GM12872 (cell line): ENCODE results near the gene GRIK4.

Experiments used
- TF ChIP-seq, protein P1 (sequence below): IDR thresholded peaks from 3 replicates; pipeline ENCODE4 v1.5.1; 2011; ENCODE audit warnings: low read depth, mild to moderate bottlenecking, low read length, moderate library complexity; ENCODE audit not compliant: insufficient read depth

The GRIK4 gene

DNA sequence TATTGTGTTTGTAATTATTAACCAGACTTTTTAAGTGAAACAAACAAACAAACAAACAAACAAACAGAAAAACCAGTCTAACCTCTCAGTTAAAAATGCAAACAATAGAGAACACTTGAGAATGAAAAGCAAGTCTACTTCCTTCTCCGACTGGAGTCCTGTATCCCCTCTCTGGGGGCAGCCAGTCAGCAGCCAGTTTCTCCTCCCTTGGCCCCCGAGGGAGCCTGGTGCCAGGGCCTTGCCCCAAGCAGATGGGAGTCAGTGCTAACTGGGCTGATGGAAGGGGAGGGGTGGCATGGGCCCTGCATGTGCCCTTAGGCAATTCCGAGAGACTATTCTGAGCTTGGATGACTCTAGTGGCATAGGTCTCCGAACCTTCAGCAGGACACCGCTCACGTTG is 137.2 kb downstream of the GRIK4 start:
- TF ChIP-seq, protein P1, sequence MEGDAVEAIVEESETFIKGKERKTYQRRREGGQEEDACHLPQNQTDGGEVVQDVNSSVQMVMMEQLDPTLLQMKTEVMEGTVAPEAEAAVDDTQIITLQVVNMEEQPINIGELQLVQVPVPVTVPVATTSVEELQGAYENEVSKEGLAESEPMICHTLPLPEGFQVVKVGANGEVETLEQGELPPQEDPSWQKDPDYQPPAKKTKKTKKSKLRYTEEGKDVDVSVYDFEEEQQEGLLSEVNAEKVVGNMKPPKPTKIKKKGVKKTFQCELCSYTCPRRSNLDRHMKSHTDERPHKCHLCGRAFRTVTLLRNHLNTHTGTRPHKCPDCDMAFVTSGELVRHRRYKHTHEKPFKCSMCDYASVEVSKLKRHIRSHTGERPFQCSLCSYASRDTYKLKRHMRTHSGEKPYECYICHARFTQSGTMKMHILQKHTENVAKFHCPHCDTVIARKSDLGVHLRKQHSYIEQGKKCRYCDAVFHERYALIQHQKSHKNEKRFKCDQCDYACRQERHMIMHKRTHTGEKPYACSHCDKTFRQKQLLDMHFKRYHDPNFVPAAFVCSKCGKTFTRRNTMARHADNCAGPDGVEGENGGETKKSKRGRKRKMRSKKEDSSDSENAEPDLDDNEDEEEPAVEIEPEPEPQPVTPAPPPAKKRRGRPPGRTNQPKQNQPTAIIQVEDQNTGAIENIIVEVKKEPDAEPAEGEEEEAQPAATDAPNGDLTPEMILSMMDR: no peak

DNA sequence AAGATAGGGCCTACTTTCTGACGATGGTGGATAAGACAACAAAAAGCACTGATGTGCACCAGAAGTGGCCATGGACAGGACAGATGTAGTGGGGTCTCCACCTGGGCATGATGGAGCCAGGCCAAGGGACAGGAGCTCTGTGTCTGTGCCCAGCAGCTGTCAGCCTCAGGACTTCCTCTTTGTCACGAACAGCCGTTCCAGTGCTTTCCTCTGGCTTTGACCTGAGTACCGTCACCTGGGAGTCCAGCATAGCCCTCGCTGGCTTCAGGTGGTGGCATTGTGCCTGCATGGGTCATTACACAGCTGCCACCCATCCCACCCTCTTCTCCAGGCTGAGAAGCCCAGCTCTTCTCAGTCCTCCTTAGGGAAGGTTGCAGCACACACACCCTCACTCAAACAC is 137.8 kb downstream of the GRIK4 start:
- TF ChIP-seq, protein P1: no peak

DNA sequence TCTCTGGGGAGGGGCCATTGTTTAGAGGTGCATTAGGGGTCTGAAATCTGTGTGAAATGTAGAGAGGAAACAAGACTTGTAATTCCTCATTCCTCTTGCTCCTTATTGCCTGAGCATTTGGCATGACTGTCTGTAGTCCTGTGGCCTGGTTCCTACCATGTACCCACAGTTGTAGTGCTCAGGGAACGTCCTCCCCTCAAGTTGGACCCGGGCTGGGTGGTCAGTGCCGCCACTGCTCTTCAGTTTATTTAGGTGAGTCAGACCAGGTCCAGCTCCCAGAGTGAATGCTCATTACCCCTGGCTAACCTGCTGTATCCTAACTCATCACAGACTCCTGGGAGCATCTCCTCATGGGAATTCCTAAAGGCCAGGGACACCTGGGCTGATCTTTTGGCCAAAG is 139.8 kb downstream of the GRIK4 start:
- TF ChIP-seq, protein P1: no peak

DNA sequence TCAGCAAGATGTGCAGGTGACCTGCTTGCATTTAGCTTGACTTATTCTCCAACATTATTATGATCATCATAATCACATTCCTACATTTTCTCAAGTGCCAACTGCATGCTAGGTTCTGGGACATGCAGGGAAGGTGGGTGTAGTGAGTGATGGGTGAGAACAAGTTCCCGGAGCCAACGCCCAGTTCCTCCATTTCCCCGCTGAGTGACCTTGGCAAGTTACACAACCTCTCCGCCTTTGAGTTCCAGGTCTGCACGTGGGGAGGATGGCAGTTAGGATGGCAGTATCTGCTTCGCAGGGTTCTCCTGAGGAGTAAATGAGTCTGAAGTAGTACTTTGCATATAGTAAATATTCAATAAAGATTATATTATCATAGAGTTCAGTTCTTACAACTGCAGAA is 140.3 kb downstream of the GRIK4 start:
- TF ChIP-seq, protein P1: no peak

DNA sequence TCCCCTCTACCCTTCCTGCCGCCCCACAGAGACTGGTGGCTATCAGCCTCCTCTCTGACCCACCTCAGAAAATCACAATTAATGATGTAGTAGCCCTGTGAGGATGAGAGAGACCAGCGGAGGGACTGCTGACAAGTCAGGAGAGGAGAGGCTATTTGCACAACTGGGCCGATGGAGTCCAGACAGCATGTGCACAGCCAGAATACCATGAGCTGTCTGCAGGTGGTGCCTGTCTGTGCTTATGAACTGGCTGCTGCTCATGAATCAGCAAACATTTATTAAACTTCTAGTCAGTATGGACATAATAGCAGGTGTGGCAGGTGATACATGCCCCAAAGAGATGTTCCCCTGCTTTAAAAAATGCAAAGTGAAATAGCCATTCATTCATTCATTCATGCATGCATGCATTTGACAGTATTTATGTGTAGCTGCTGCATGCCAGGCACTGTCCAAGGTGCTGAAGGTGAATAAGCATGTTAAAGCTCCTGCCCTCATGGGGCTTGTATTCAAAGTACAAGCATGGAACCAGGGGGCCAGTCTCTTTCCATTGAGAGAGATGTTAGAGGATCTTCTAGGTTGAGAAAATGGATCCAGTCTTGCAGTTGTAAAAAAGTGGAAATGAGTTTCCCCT is 141.3 kb downstream of the GRIK4 start:
- TF ChIP-seq, protein P1: no peak

DNA sequence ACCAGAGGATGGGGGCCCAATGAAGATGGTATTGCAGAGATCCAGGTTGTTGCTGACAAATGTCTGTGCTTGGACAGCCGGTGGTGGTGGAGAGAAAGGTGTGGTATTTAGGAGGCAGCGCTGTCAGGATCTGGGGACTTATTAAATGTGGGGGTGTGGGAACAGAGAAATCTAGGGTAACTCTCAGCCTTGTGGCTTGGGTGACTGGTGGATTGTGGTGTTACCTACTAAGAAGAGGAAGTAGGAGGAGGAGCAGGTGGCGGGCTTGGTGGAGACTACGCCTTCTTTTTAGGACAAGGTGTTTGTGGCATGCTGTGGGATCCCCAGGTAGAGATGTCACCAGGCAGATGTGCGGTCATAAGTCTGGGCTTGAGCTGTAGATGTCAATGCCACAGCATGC is 144.0 kb downstream of the GRIK4 start:
- TF ChIP-seq, protein P1: no peak

DNA sequence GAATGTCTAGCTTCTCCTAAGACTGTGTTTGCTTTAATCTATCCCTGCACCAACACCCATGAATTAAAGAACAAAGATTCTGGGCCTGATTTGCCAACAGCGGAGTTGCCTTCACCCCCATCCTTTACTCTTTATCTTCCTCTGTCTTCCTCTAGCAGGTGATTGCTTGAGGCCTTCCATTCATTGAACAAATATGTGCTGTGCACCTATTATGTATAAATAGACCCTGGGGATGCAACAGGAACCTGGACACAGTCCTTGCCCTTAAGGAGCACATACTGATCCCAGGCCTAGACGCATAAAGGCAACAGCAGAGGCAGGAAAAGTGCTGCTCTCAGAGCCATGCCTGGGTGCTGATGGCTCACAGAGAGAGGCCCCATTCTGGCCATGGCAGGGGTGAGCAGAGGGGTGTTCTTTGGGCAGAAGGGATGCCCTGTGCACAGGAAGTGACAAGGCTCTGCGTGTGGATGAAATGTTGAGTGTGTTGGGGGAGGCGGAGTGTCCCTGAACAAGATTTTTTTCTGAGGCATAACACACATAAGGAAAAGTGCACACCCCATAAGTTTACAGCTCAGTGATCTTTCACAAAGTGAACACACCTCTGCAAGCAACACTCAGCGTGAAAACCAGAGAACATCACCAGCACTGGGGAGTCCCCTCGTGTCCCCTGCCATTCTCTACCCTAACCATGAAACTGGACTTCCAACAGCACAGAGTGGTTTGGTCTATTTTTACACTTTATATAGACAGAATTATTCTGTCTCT is 145.9 kb downstream of the GRIK4 start:
- TF ChIP-seq, protein P1: no peak
